A673 (cell line): ENCODE results near the gene UBXN7.

Experiments used
- EZH2 ChIP-seq: fragments of 200-600 bp; sonication (generic); IDR thresholded peaks from 2 replicates; pipeline ENCODE4 v1.6.1; 2017; ENCODE audit warnings: borderline replicate concordance, low read depth, mild to moderate bottlenecking, mixed read lengths, antibody characterized with exemption, low read length; ENCODE audit not compliant: poor library complexity, severe bottlenecking
- TF ChIP-seq, protein P1 (sequence below): fragments of 300-800, 200-600 bp; sonication (generic); conservative IDR thresholded peaks from 2 replicates; pipeline ENCODE4 v1.5.1; 2017; ENCODE audit warnings: low read depth, mild to moderate bottlenecking, antibody characterized with exemption, low read length, moderate library complexity, mixed read lengths

- TF ChIP-seq, protein P1, sequence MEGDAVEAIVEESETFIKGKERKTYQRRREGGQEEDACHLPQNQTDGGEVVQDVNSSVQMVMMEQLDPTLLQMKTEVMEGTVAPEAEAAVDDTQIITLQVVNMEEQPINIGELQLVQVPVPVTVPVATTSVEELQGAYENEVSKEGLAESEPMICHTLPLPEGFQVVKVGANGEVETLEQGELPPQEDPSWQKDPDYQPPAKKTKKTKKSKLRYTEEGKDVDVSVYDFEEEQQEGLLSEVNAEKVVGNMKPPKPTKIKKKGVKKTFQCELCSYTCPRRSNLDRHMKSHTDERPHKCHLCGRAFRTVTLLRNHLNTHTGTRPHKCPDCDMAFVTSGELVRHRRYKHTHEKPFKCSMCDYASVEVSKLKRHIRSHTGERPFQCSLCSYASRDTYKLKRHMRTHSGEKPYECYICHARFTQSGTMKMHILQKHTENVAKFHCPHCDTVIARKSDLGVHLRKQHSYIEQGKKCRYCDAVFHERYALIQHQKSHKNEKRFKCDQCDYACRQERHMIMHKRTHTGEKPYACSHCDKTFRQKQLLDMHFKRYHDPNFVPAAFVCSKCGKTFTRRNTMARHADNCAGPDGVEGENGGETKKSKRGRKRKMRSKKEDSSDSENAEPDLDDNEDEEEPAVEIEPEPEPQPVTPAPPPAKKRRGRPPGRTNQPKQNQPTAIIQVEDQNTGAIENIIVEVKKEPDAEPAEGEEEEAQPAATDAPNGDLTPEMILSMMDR, result no peak
- TF ChIP-seq EZH2, result no peak
Measured at GRCh38 chr3:196378146-196378841, 53.9 kb downstream of the UBXN7 start.
